ENCODE data around the gene MAPKAP1. TPM values are rescaled to one million over a fixed set of nuclear protein-coding genes. Genes with fewer than 3 reads are reported as not detected.

Gene MAPKAP1
- total and polyA plus RNA-seq, 9 of the 15 experiments (the other 6 are each of a cell fraction or from before 2014, with no cell fraction given) = 2.6 to 82.1 (median 61.1) TPM

GRCh38 chr9:125409637-125410521 lies 297.1 kb downstream of the MAPKAP1 start (continued):
- TF ChIP-seq MLX (CRISPR knock-in tag; conservative IDR thresholded peaks at IDR 0.05) (no peak), TCFL5 (CRISPR knock-in tag; conservative IDR thresholded peaks at IDR 0.05) (no peak), MECOM (CRISPR knock-in tag; IDR thresholded peaks at IDR 0.05) (no peak), U2AF1 (optimal IDR thresholded peaks at IDR 0.05; ENCODE audit: low read depth, low read length) (no peak), FUS (optimal IDR thresholded peaks at IDR 0.05; ENCODE audit: low read depth, low read length) (no peak), PTBP1 (IDR thresholded peaks at IDR 0.05; ENCODE audit: low read depth, low read length) (no peak), NBN (IDR thresholded peaks at IDR 0.05; ENCODE audit: low read depth) (peak; percentile 84), CREB5 (CRISPR knock-in tag; IDR thresholded peaks at IDR 0.05) (no peak), ARID3A (IDR thresholded peaks at IDR 0.05; ENCODE audit: borderline replicate concordance, low read depth, low read length) (no peak), HMGXB4 (CRISPR knock-in tag; IDR thresholded peaks at IDR 0.05) (no peak), SAP30 (IDR thresholded peaks at IDR 0.05; ENCODE audit: borderline replicate concordance, insufficient read depth, low read depth, low read length, poor library complexity, severe bottlenecking) (no peak), RUNX1 (IDR thresholded peaks at IDR 0.05; ENCODE audit: low read depth) (no peak), STAT5A (IDR thresholded peaks at IDR 0.05; ENCODE audit: borderline replicate concordance, low read length) (no peak; the same call in 1 of the 2 replicates), TCF7L2 (IDR thresholded peaks at IDR 0.05; ENCODE audit: low read depth, low read length) (no peak), ARID1B (IDR thresholded peaks at IDR 0.05) (peak; percentile 66; the same call in 1 of the 2 replicates), PURB (CRISPR knock-in tag; IDR thresholded peaks at IDR 0.05; ENCODE audit: low read depth) (no peak), ZNF384 (IDR thresholded peaks at IDR 0.05; ENCODE audit: low read depth, low read length) (no peak), SIN3B (IDR thresholded peaks at IDR 0.05; ENCODE audit: low read depth) (no peak), CBFA2T2 (conservative IDR thresholded peaks at IDR 0.05) (peak; percentile 63), IFI16 (CRISPR knock-in tag; IDR thresholded peaks at IDR 0.05) (no peak), ARID3B (CRISPR knock-in tag; IDR thresholded peaks at IDR 0.05; ENCODE audit: borderline replicate concordance) (no peak)

Measured in K562 (cell line).